Prostate gland (tissue), 2 donors: ENCODE measurements around the gene GALNT5.

Source experiments
- POLR2A ChIP-seq: fragments of 450-650 bp; IDR thresholded peaks from one replicate; pipeline ENCODE4 v1.6.1; 2016; ENCODE audit warnings: antibody characterized with exemption, mild to moderate bottlenecking
- POLR2AphosphoS5 ChIP-seq: sonication (generic); formaldehyde crosslinking; IDR thresholded peaks from one replicate; pipeline ENCODE4 v1.6.1; 2017; ENCODE audit warnings: antibody characterized with exemption
- TF ChIP-seq, protein P1 (sequence below), 4 experiments: fragments of 200-600 bp in 2 of 4; fragments of 450-650 bp in 2 of 4; sonication (generic) in 2 of 4; IDR thresholded peaks; 1 replicate in 3 of 4; 2 replicates in 1 of 4; pipeline ENCODE4 v1.5.1; 2016 to 2019; ENCODE audit warnings: antibody characterized with exemption in 4 of 4, mild to moderate bottlenecking in 2 of 4, moderate library complexity in 2 of 4

DNA sequence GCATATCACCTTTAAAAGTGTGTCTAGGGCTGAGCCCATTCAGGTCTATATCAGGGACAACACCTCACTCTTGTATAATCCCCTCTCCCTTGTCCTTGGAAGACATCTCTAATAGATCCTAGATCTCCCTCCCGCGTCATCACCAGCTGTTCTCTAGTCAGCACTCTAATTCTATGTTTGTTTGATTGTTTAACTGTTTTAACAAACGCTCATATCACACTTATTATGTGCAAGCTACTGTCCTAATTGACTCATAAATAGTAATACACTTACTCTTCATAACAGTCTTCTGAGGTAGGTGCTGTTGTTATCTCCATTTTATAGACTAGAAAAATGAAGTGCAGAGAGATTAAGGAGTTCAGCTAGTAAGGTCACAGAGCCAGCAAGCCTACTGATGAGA, 69.7 kb downstream of the GALNT5 start:
- no peak for TF ChIP-seq POLR2A
- TF ChIP-seq, protein P1, sequence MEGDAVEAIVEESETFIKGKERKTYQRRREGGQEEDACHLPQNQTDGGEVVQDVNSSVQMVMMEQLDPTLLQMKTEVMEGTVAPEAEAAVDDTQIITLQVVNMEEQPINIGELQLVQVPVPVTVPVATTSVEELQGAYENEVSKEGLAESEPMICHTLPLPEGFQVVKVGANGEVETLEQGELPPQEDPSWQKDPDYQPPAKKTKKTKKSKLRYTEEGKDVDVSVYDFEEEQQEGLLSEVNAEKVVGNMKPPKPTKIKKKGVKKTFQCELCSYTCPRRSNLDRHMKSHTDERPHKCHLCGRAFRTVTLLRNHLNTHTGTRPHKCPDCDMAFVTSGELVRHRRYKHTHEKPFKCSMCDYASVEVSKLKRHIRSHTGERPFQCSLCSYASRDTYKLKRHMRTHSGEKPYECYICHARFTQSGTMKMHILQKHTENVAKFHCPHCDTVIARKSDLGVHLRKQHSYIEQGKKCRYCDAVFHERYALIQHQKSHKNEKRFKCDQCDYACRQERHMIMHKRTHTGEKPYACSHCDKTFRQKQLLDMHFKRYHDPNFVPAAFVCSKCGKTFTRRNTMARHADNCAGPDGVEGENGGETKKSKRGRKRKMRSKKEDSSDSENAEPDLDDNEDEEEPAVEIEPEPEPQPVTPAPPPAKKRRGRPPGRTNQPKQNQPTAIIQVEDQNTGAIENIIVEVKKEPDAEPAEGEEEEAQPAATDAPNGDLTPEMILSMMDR (IDR thresholded peaks at IDR 0.05): no peak
- no peak for TF ChIP-seq POLR2AphosphoS5
